Upper lobe of left lung (tissue), 4 donors: ENCODE measurements around the gene ALDH1A3.
"Not testable (repeated sequence)": the region's sequence is repeated elsewhere in the genome, so short reads cannot be mapped to it uniquely, and the experiment has no call there.

ENCODE experiments used
- EP300 ChIP-seq, 4 donors: sonication (generic); formaldehyde crosslinking; IDR thresholded peaks; one replicate each; pipeline ENCODE4 v1.5.1; 2017; ENCODE audit warnings: antibody characterized with exemption in 4 of 4, control low read depth in 2 of 4
- POLR2AphosphoS5 ChIP-seq, 2 donors: sonication (generic); formaldehyde crosslinking; IDR thresholded peaks; one replicate each; pipeline ENCODE4 v1.5.1; 2017; ENCODE audit warnings: antibody characterized with exemption in 2 of 2
- TF ChIP-seq, protein P1 (sequence below), 6 experiments: fragments of 450-650 bp in 4 of 6; fragments of 200-600 bp in 2 of 6; sonication (generic) in 2 of 6; IDR thresholded peaks; one replicate each; pipeline ENCODE4 v1.5.1; 2016 to 2019; ENCODE audit warnings: antibody characterized with exemption in 6 of 6

DNA sequence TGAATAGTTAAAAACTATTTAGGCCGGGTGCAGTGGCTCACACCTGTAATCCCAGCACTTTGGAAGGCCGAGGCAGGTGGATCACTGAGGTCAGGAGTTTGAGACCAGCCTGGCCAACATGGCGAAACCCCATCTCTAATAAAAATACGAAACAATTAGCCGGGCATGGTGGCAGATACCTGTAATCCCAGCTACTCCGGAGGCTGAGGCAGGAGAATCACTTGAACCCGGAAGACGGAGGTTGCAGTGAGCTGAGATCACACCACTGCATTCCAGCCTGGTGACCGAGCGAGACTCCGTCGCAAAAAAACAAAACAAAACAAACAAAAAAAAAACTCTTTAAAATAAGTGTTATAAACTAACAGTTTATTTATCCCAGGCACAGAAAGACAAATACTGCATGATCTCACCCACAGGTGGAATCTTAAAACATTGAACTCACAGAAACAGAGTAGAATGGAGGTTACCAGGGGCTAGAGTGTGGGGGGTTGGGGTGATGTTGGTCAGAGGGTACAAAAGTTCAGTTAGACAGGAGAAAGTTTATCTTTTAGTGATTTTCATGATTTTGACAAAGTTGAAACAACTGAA, 28.1 kb upstream of the ALDH1A3 start:
- TF ChIP-seq, protein P1, sequence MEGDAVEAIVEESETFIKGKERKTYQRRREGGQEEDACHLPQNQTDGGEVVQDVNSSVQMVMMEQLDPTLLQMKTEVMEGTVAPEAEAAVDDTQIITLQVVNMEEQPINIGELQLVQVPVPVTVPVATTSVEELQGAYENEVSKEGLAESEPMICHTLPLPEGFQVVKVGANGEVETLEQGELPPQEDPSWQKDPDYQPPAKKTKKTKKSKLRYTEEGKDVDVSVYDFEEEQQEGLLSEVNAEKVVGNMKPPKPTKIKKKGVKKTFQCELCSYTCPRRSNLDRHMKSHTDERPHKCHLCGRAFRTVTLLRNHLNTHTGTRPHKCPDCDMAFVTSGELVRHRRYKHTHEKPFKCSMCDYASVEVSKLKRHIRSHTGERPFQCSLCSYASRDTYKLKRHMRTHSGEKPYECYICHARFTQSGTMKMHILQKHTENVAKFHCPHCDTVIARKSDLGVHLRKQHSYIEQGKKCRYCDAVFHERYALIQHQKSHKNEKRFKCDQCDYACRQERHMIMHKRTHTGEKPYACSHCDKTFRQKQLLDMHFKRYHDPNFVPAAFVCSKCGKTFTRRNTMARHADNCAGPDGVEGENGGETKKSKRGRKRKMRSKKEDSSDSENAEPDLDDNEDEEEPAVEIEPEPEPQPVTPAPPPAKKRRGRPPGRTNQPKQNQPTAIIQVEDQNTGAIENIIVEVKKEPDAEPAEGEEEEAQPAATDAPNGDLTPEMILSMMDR (IDR thresholded peaks at IDR 0.05) = not testable (repeated sequence)
- not testable (repeated sequence) for TF ChIP-seq POLR2AphosphoS5, EP300 (IDR thresholded peaks at IDR 0.05)
